ENCODE data around the gene SPRR2B.
"Not testable (repeated sequence)": the region's sequence is repeated elsewhere in the genome, so short reads cannot be mapped to it uniquely, and the experiment has no call there.

Gene SPRR2B

GRCh38 chr1:153071511-153071910 lies at the start of gene SPRR2B:
TSS of gene SPRR2B (minus strand) at chr1:153071611. CDS start at chr1:153070839, 772 bp downstream.
- DNase-seq (ENCODE audit: low read depth in 3 of 3) = no peak

- no peak for DNase-seq (ENCODE audit: low read depth in 3 of 3)
Measured at GRCh38 chr1:153120945-153121344, 49.5 kb upstream of the SPRR2B start.

GRCh38 chr1:153119491-153119971 lies 48.1 kb upstream of the SPRR2B start:
- no peak for DNase-seq (ENCODE audit: low read depth in 3 of 3)

DNA sequence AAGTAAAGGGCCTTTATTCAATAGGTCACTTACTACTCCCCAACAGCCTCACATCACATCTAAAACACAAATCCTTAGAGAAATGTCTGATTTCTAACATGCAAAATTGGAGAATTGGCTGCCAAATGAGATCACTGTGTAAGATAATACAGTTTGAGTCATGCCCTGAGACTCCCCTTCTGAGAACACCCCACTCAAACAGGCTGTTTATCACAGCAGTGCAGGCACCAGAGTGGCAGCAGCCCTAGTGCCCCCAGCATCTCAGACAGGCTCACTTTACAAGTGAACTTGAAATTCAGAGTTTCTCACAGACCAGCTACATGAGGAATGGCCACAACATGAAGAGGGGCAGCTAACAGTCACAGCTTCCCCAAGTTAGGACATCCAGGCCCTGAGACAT lies 43.9 kb upstream of the SPRR2B start:
- DNase-seq (ENCODE audit: low read depth in 3 of 3) = not testable (repeated sequence)

GRCh38 chr1:153113416-153113815 lies 42.0 kb upstream of the SPRR2B start, which contains the start of gene SPRR2F:
TSS of gene SPRR2F (minus strand) at chr1:153113516. CDS start at chr1:153112733, 783 bp downstream.
- DNase-seq (ENCODE audit: low read depth in 3 of 3) = no peak

DNA sequence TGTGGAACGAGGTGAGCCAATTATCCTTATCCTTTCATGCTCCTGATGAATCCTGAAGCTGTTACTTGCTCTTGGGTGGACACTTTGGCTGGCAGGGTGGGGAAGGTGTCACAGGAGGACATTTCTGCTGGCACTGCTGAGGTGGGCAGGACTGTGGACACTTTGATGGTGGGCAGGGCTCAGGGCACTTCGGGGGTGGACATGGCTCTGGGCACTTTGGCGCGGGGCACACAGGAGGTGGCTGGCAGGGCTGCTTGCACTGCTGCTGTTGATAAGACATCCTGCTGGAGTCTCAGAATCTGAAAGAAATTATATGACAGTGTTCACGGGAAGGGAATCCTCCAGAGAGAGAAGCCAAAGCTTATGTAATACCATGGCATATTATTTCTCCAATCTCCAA lies 41.0 kb upstream of the SPRR2B start:
- DNase-seq (ENCODE audit: low read depth in 3 of 3) = not testable (repeated sequence)

DNA sequence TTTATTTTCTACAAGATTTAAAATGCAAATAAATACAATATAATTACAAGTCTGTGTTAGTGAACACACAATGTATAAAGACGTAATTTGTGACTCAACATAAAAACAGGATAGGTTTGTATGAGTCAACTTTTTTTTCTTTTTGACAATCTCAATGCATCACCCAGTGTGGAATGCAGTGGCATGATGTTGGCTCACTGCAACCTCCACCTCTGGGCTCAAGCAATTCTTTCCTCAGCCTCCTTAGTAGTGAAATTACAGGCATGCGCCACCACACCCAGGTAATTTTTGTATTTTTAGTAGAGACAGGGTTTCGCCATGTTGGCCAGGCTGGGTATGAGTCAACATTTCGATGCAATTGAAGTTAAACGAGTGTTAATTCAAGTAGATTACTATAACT lies 28.8 kb upstream of the SPRR2B start:
- no peak for DNase-seq (ENCODE audit: low read depth in 3 of 3)

GRCh38 chr1:153099461-153100045 lies 28.1 kb upstream of the SPRR2B start:
- DNase-seq (ENCODE audit: low read depth in 3 of 3) = no peak

DNA sequence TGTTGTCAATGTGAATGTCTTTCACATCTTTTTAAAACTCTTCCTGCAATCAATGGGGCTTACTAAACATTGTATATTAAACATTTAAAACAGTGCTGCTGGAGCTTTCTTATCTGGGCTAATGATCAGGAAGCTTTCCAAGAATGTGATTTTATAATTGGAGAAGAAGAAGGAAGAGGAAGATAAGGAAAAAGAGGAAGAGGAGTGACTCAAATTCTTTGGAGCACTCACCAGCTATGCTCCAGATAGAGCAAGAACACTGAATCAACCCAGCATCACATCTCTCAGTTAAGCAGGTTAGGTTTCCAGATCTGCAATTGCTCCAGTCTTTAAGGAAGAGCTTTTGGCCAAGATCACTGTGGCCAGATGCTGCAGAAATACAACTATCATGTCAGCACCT lies 24.4 kb upstream of the SPRR2B start:
- DNase-seq (ENCODE audit: low read depth in 3 of 3) = no peak

DNA sequence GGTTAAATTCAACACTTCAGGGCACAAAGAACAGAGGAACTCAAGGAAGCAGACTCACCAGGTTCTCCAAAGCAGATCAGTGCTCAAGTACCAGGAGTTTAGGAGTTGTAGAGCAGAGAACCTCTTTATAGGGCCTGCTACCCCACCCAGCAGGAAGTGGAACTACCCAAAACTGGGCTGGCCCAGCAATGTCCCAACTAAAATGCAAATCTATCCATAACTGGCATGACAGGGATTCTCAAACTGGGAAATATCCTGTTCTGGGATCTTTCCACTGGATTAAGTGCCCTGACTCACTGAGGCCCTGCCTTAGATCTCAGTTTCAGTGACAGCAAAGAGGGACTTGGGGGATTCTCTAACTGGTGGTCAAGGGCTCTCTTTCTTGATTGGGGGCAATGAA lies 23.0 kb upstream of the SPRR2B start, which contains the start of gene SPRR2E:
SPRR2E (minus strand) TSS at position 101 of the 400 bp plus-strand sequence. CDS start 775 bp downstream, outside the sequence.
- no peak for DNase-seq (ENCODE audit: low read depth in 3 of 3)

- no peak for DNase-seq (ENCODE audit: low read depth in 3 of 3)
Measured at GRCh38 chr1:153087652-153088051, 16.2 kb upstream of the SPRR2B start.

DNA sequence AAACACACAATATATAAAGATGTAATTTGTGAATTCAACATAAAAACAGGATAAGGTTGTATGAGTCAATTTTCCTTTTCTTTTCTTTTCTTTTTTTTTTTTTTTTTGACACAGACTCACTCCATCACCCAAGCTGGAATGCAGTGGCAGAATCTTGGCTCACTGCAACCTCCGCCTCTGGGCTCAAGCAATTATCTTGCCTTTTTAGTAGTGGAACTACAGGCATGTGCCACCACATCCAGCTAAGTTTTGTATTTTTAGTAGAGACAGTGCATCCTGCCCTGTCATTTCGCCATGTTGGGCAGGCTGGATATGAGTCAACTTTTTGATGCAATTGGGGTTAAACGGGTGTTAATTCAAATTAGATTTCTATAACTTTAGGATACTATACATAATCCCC lies 10.3 kb upstream of the SPRR2B start:
- no peak for DNase-seq (ENCODE audit: low read depth in 3 of 3)

- no peak for DNase-seq (ENCODE audit: low read depth in 3 of 3)
Measured at GRCh38 chr1:153072806-153073726, 1.7 kb upstream of the SPRR2B start.

GRCh38 chr1:153070243-153070642 lies 1.2 kb downstream of the SPRR2B start:
- DNase-seq (ENCODE audit: low read depth in 3 of 3) = no peak

- DNase-seq (ENCODE audit: low read depth in 3 of 3) = no peak
Measured at GRCh38 chr1:153058826-153059784, 12.3 kb downstream of the SPRR2B start.

GRCh38 chr1:153058154-153058553 lies 13.3 kb downstream of the SPRR2B start:
- no peak for DNase-seq (ENCODE audit: low read depth in 3 of 3)

DNA sequence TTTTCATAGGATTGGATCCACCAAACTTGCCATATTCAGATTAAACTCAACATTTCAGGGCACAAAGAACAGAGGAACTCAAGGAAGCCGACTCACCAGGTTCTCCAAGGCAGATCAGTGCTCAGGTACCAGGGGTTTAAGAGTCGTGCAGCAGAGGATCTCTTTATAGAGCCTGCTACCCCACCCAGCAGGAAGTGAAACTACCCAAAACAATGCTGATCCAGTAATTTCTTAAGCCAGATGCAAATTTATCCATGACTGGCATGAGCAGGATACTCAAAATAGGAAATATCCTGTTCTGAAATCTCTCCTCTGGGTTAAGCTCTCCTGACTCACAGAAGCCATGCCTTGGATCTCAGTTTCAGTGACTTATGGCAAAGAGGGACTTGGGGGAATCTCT lies 14.0 kb downstream of the SPRR2B start, which contains the start of gene SPRR2A:
SPRR2A (minus strand) TSS at position 138 of the 400 bp plus-strand sequence. CDS start 777 bp downstream, outside the sequence.
- DNase-seq (ENCODE audit: low read depth in 3 of 3) = no peak

DNA sequence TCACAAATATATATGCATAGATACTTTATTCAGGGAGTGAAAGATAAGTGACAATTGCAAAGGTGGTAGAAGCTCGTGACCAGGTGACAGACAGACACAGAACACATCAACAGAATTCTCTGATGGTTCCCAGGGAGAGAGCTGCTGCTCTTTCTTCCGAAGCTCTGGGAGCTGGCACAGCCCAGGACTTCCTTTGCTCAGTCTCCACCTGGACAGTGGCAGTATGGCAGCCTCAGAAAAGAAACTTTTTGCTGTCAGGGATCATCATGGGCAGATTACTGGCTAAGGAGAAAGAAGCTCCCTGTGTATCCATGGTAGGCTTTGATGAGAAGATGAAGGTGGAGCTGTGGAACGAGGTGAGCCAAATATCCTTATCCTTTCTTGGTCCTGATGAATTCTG lies 15.3 kb downstream of the SPRR2B start:
- not testable (repeated sequence) for DNase-seq (ENCODE audit: low read depth in 3 of 3)

GRCh38 chr1:153049211-153049610 lies 22.2 kb downstream of the SPRR2B start:
- no peak for DNase-seq (ENCODE audit: low read depth in 3 of 3)

DNA sequence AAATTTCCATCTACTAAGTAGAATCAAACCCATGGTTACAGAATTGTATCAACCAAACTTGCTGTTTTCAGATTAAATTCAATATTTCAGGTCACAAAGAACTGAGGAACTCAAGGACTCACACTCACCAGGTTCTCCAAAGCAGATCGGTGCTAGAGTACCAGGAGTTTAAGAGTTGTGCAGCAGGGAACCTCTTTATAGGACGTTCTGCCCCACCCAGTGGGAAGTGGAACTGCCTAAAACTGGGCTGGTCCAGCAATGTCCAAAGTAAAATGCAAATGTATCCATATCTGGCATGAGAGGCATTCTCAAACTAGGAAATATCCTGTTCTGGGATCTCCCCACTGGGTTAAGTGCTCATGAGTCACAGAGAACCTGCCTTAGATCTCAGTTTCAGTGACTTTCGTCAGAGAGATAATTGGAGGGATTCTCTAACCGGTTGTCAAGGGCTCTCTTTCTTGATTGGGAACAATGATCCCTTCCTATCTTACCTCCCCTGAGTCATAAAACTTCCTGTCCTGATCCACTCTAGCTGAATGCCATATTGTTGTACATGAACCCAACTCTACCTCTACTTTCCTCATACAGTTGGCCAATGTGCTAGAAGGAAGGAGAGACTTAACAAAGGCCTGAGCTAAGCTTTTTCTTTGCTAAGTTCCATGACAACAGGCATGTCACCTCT lies 30.3 kb downstream of the SPRR2B start, which contains the start of gene SPRR2D:
SPRR2D (minus strand) TSS at position 171 of the 682 bp plus-strand sequence. CDS start 774 bp downstream, outside the sequence.
- no peak for DNase-seq (ENCODE audit: low read depth in 3 of 3)

GRCh38 chr1:153035211-153035610 lies 36.2 kb downstream of the SPRR2B start:
- DNase-seq (ENCODE audit: low read depth in 3 of 3) = no peak
